Neural crest cell (in vitro differentiated cells): ENCODE data around the gene CRYBB1. TPM values are rescaled to one million over a fixed set of nuclear protein-coding genes. Genes with fewer than 3 reads are reported as not detected.

ENCODE experiments used
- DNase-seq: peaks from one replicate; pipeline ENCODE4 v3.0.0; 2021; ENCODE audit warnings: low read depth, mixed read lengths, low spot score
- H3K27ac Mint-ChIP-seq: one replicate; pipeline ENCODE4 v1.8.0; 2021; ENCODE audit warnings: mild to moderate bottlenecking, mixed read lengths; ENCODE audit not compliant: unreplicated experiment
- H3K27me3 Mint-ChIP-seq: 2 replicates; pipeline ENCODE4 v1.8.0; 2021; ENCODE audit warnings: low read depth, mild to moderate bottlenecking, mixed read lengths
- H3K36me3 Mint-ChIP-seq: 2 replicates; pipeline ENCODE4 v1.8.0; 2021; ENCODE audit warnings: low read depth, mild to moderate bottlenecking, mixed read lengths
- H3K4me1 Mint-ChIP-seq: 2 replicates; pipeline ENCODE4 v1.8.0; 2021; ENCODE audit warnings: mixed read lengths
- H3K4me3 Mint-ChIP-seq: one replicate; pipeline ENCODE4 v1.8.0; 2021; ENCODE audit warnings: mild to moderate bottlenecking, mixed read lengths
- H3K9me3 Mint-ChIP-seq: 2 replicates; pipeline ENCODE4 v1.8.0; 2021; ENCODE audit warnings: mixed read lengths
- total RNA-seq: library from RNA; stranded (reverse); gene quantifications from 2 replicates; pipeline ENCODE4 v1.2.1, GENCODE V29; 2021
- TF ChIP-seq, protein P1 (sequence below): fragments of 200-600 bp; sonication (generic); conservative IDR thresholded peaks from 2 replicates; pipeline ENCODE4 v1.5.0; 2021; ENCODE audit warnings: antibody characterized with exemption, mild to moderate bottlenecking

Gene CRYBB1
- total RNA-seq, 1 donor from 2014 or later = not detected

DNA sequence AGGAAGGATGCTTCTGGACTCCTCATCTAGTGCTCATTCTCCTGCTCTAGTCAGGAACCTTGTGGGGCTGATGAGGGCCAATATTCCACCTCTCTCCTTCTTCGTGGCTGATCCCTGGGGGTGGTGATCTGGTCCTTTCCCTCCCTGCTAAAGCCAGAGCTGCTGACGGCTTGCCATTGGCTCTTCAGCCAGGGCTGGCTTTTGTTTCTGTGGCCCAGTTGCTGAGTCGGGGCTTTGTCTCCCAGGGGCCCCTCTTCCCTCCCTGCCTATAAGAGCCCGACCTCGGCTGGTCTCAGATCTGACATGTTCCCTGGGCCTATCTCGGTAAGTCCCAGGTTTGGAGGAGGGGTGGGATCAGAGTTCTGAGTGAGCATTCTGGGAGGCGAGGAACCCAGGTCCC lies 3.8 kb upstream of the CRYBB1 start, which contains the start of gene CRYBA4:
CRYBA4 (plus strand) TSS at position 301 of the 400 bp plus-strand sequence. CDS start 634 bp downstream, outside the sequence.
- H3K9me3 Mint-ChIP-seq = no peaks in the 10 kb centered on the region
- H3K27me3 Mint-ChIP-seq = peaks cover 32% of the 10 kb centered on the region
- TF ChIP-seq, protein P1, sequence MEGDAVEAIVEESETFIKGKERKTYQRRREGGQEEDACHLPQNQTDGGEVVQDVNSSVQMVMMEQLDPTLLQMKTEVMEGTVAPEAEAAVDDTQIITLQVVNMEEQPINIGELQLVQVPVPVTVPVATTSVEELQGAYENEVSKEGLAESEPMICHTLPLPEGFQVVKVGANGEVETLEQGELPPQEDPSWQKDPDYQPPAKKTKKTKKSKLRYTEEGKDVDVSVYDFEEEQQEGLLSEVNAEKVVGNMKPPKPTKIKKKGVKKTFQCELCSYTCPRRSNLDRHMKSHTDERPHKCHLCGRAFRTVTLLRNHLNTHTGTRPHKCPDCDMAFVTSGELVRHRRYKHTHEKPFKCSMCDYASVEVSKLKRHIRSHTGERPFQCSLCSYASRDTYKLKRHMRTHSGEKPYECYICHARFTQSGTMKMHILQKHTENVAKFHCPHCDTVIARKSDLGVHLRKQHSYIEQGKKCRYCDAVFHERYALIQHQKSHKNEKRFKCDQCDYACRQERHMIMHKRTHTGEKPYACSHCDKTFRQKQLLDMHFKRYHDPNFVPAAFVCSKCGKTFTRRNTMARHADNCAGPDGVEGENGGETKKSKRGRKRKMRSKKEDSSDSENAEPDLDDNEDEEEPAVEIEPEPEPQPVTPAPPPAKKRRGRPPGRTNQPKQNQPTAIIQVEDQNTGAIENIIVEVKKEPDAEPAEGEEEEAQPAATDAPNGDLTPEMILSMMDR = no peak
- no peak within 1 kb of the TSS for H3K4me3 Mint-ChIP-seq
- H3K36me3 Mint-ChIP-seq = no peaks in the 10 kb centered on the region
- H3K4me1 Mint-ChIP-seq = peaks cover 6% of the 10 kb centered on the region
- no peak for DNase-seq
- no peak within 1 kb of the TSS for H3K27ac Mint-ChIP-seq

DNA sequence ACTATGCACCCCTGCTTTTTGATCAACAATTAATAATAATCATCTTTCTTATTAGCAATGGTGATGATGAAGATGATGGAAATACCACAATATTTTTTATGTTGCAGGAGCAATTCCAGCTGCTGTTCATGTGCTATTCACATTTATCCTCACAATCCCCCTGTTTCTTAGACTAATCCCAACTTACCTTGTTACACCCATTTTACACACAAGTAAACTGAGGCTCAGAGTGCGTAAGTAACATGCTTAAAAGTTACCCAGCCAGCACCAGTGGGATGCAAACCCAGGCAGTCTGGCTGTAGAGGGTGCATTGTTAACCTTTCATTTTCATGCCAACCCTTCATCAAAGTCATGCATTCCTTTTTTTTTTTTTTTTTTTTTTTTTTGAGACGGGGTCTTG lies 2.4 kb upstream of the CRYBB1 start:
- Mint-ChIP-seq H3K4me3 (no peak overlapping the region), H3K9me3 (no peaks in the 10 kb centered on the region), H3K4me1 (peaks cover 6% of the 10 kb centered on the region), H3K27me3 (peaks cover 44% of the 10 kb centered on the region), H3K36me3 (no peaks in the 10 kb centered on the region), H3K27ac (no peak overlapping the region)
- TF ChIP-seq, protein P1 = no peak
- no peak for DNase-seq

DNA sequence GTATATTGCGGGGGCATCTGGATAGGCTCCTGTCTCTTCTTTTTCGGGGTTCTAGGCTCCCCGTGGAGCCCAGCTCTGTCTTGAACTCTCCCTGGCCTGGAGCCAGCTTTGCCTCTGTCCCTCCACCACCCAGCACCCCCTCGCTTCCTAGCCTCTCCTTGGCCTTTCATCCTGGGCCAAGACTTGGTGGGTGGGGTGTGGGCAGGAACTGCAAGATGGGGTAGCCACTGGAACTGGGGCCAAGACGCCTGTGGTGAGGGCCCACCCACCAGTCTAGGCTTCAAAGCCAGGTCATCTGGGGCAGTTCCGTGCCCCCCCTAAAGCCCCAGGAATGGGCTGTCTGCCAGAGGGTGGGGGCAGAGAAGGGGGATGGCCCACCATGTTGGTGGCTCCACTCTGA lies 1.7 kb upstream of the CRYBB1 start:
- no peak overlapping the region for H3K27ac Mint-ChIP-seq
- TF ChIP-seq, protein P1 = no peak
- no peaks in the 10 kb centered on the region for H3K36me3 Mint-ChIP-seq
- no peak overlapping the region for H3K4me3 Mint-ChIP-seq
- DNase-seq = no peak
- H3K4me1 Mint-ChIP-seq = peaks cover 7% of the 10 kb centered on the region
- peaks cover 46% of the 10 kb centered on the region for H3K27me3 Mint-ChIP-seq
- no peaks in the 10 kb centered on the region for H3K9me3 Mint-ChIP-seq

DNA sequence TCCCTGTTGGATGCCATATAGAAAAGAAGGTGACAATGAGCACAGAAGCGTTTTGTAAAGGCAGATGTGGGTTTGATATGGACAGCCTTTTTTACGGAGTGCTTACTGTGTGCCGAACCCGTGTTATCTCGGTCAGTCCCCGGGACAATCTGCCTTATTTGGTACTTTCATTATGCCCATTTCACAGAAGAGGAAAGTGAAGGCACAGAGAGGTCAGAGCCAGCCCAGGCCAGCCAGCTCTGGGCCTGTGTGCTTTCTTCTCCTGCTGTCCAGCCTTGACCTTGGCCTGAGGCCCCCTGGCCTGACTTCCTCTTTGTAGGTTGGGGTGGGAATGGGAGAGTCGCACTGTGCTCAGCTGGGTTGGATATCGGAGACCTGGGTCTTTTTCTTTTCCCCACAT lies 628 bp upstream of the CRYBB1 start:
- Mint-ChIP-seq H3K27ac (no peak overlapping the region), H3K9me3 (no peaks in the 10 kb centered on the region), H3K4me3 (no peak overlapping the region), H3K4me1 (peaks cover 15% of the 10 kb centered on the region), H3K36me3 (no peaks in the 10 kb centered on the region), H3K27me3 (peaks cover 54% of the 10 kb centered on the region)
- DNase-seq = no peak
- TF ChIP-seq, protein P1 = no peak

DNA sequence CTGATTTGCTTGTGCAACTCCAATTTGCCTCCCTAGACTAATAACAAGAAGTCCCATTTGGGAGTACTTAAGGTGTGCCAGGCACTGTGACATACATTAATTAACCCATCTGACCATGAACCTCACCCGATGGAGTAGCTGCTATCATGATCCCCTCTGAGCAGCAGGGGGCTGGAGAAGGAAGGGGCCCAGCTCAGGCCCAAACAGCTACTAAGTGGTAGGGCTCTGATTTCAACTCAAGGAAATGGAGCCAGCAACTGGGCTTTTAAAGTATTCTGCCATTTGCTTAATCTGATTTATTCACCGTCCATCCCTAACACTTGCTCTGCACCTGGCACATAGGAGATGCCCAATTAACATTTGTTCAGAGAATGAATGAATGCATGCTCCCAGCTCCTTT lies 1.2 kb downstream of the CRYBB1 start:
- no peak overlapping the region for H3K27ac Mint-ChIP-seq
- H3K4me1 Mint-ChIP-seq = peaks cover 15% of the 10 kb centered on the region
- peaks cover 58% of the 10 kb centered on the region for H3K27me3 Mint-ChIP-seq
- no peak overlapping the region for H3K4me3 Mint-ChIP-seq
- no peaks in the 10 kb centered on the region for H3K36me3 Mint-ChIP-seq
- DNase-seq = no peak
- TF ChIP-seq, protein P1 = no peak
- no peaks in the 10 kb centered on the region for H3K9me3 Mint-ChIP-seq
